ENCODE data around the gene PLEKHG4B.

PLEKHG4B gene

DNA sequence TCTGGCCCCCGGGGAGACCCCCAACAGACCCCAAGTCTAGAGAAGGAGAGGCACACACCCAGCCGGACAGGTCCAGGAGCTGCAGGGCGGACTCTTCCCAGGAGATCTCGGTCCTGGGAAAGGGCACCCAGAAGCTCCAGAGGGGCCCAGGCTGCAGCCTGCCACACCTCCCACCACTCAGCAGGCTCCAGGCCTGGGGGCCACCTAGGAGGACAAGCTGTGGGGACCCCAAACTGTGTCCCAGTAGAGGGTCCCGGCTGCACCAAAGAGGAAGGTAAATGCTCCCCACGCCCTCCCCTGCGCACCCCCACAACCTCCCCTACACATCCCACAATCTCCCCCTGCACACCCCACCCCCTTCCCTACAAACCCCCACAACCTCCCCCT is 48.5 kb downstream of the PLEKHG4B start:
- peaks cover 40% of the 10 kb centered on the region for H3K36me3 ChIP-seq (ENCODE audit: control insufficient read depth, insufficient read depth, low read length)

DNA sequence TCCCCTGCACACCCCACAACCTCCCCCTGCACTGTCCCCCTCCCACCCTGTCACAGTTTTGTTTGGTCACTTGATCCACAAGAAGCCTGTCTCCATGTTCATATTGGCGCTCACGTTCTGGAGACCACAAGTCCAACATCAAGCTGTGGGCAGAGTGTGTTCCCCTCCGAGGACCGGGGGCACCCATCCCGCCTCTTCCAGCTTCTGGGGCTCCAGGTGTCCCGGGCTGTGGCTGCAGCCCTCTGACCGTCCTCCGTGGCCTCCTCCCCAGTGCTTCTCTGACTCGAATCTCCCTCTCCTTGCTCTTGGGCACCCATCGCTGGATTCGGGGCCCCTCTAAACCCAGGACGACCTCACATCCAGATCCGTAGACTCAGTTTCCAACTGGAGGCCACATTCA is 49.2 kb downstream of the PLEKHG4B start:
- no peak overlapping the region for H3K4me3 ChIP-seq (ENCODE audit: low read depth, low read length)
- no peaks in the 10 kb centered on the region for H3K27me3 ChIP-seq (ENCODE audit: control insufficient read depth, insufficient read depth, low read length)
- H3K4me1 ChIP-seq (ENCODE audit: control insufficient read depth, insufficient read depth, low read length) = peaks cover 18% of the 10 kb centered on the region
- no peaks in the 10 kb centered on the region for H3K9me3 ChIP-seq (ENCODE audit: control insufficient read depth, insufficient read depth, low read depth, low read length)
- peaks cover 45% of the 10 kb centered on the region for H3K36me3 ChIP-seq (ENCODE audit: control insufficient read depth, insufficient read depth, low read length)
- no peak overlapping the region for H3K27ac ChIP-seq (ENCODE audit: low read depth, low read length)
- H3K9ac ChIP-seq (ENCODE audit: low read length) = no peak overlapping the region

More for the DNA sequence above, 48.5 kb downstream of the PLEKHG4B start:
- H3K9me3 ChIP-seq (ENCODE audit: control insufficient read depth, insufficient read depth, low read depth, low read length) = no peaks in the 10 kb centered on the region
- no peak overlapping the region for H3K9ac ChIP-seq (ENCODE audit: low read length)
- H3K27me3 ChIP-seq (ENCODE audit: control insufficient read depth, insufficient read depth, low read length) = no peaks in the 10 kb centered on the region
- H3K4me1 ChIP-seq (ENCODE audit: control insufficient read depth, insufficient read depth, low read length) = peaks cover 18% of the 10 kb centered on the region
- no peak overlapping the region for H3K27ac ChIP-seq (ENCODE audit: low read depth, low read length)
- H3K4me3 ChIP-seq (ENCODE audit: low read depth, low read length) = no peak overlapping the region

DNA sequence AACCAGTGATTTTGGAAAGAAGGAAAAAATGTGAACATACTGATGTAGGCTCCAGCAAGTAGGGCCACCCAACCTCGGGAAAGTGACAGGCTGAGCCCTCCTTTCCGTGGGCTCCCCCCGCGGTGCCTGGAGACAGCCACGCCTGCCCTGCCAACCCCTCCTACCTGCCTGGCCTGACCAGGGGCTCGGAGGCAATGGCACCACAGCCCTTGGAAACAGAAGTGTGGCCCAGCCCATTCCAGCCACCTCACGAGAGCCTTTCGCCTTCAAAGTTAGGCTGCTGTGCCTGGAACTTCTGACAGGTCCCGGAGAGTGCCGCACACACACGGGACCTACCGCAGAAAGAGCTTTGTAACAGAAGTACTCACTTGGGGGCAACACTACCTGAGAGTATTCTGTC is 49.8 kb downstream of the PLEKHG4B start:
- Histone ChIP-seq H3K4me1 (ENCODE audit: control insufficient read depth, insufficient read depth, low read length) (peaks cover 18% of the 10 kb centered on the region), H3K27me3 (ENCODE audit: control insufficient read depth, insufficient read depth, low read length) (no peaks in the 10 kb centered on the region), H3K9ac (ENCODE audit: low read length) (no peak overlapping the region), H3K9me3 (ENCODE audit: control insufficient read depth, insufficient read depth, low read depth, low read length) (peaks cover 2% of the 10 kb centered on the region), H3K4me3 (ENCODE audit: low read depth, low read length) (no peak overlapping the region), H3K36me3 (ENCODE audit: control insufficient read depth, insufficient read depth, low read length) (peaks cover 51% of the 10 kb centered on the region), H3K27ac (ENCODE audit: low read depth, low read length) (no peak overlapping the region)

DNA sequence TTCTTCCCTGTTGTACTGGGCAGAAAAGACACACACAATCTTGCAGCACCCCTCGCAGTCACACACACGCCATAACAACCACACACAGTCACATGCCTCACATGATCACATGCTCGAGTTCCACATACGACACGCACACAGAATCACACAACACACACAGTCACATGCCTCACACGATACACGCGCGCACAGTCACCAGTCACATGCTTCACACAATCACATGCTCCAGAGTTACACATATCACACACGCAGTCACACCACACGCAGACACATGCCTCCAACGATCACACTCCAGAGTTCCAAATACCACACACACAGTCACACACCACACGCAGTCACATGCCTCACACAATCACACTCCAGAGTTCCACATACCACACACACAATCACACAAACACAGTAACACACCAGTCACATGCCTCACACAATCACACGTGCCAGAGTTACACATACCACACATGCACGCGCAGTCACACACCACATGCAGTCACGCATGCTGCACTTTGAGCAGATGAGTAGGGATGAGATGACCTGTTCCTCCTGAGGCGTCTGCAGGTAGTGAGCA is 50.4 kb downstream of the PLEKHG4B start:
- Histone ChIP-seq H3K27ac (ENCODE audit: low read depth, low read length) (no peak overlapping the region), H3K9me3 (ENCODE audit: control insufficient read depth, insufficient read depth, low read depth, low read length) (peaks cover 8% of the 10 kb centered on the region), H3K4me1 (ENCODE audit: control insufficient read depth, insufficient read depth, low read length) (peaks cover 18% of the 10 kb centered on the region), H3K4me3 (ENCODE audit: low read depth, low read length) (no peak overlapping the region), H3K27me3 (ENCODE audit: control insufficient read depth, insufficient read depth, low read length) (no peaks in the 10 kb centered on the region), H3K9ac (ENCODE audit: low read length) (no peak overlapping the region), H3K36me3 (ENCODE audit: control insufficient read depth, insufficient read depth, low read length) (peaks cover 57% of the 10 kb centered on the region)

DNA sequence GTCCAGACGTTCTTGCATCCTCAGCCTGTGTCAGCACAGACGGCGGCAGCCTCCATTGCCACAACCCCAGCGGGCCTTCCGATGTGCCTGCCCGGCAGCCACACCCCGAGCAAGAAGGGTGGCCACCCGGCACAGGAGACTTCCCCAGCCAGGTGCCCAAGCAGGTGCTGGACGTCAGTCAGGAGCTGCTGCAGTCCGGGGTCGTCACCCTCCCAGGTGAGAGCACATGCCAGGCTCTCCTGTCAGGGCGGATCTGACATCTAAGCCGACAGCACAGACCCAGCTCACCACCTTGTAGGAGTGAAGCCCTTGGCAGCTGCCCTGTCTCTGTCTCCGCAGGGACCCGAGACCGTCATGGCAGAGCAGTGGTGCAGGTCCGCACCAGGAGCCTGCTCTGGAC is 51.1 kb downstream of the PLEKHG4B start:
- no peak overlapping the region for H3K4me3 ChIP-seq (ENCODE audit: low read depth, low read length)
- peaks cover 14% of the 10 kb centered on the region for H3K9me3 ChIP-seq (ENCODE audit: control insufficient read depth, insufficient read depth, low read depth, low read length)
- H3K36me3 ChIP-seq (ENCODE audit: control insufficient read depth, insufficient read depth, low read length) = peaks cover 64% of the 10 kb centered on the region
- no peaks in the 10 kb centered on the region for H3K27me3 ChIP-seq (ENCODE audit: control insufficient read depth, insufficient read depth, low read length)
- H3K9ac ChIP-seq (ENCODE audit: low read length) = no peak overlapping the region
- no peak overlapping the region for H3K27ac ChIP-seq (ENCODE audit: low read depth, low read length)
- peaks cover 13% of the 10 kb centered on the region for H3K4me1 ChIP-seq (ENCODE audit: control insufficient read depth, insufficient read depth, low read length)

GRCh38 chr5:144941-145340 is 53.0 kb downstream of the PLEKHG4B start:
- peaks cover 65% of the 10 kb centered on the region for H3K36me3 ChIP-seq (ENCODE audit: control insufficient read depth, insufficient read depth, low read length)

DNA sequence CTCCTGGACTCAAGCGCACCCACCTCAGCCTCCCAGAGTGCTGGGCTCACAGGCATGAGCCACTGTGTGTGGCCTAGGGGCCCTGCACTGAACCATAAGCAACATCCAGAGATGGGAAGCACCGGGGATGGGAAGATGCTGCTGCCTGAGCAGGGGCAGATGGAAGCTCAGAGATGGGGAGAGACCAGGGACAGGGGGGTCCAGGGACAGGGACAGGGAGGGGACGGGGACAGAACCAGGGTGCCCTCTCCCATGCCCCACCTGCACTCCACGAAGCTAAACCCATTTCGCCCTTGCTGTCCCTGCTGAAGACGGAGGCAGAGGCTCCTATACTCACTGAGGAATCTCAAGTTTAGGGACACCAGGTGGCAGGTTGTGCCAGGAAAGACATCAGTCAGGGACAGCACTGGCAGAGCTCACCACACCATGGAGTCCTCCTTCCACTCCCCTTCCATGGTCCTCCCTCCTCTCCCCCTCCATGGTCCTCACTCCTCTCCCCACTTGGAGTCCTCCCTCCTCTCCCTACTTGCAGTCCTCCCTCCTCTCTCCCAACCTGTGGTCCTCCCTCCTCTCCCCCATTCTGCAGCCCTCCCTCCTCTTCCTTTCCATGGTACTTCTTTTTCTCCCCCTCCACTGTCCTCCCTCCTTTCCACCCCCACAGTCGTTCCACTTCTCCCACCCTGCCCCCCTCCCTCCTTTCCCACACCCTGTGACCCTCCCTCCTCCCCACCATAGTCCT is 53.8 kb downstream of the PLEKHG4B start:
- Histone ChIP-seq H3K36me3 (ENCODE audit: control insufficient read depth, insufficient read depth, low read length) (peaks cover 66% of the 10 kb centered on the region), H3K4me3 (ENCODE audit: low read depth, low read length) (no peak overlapping the region), H3K27ac (ENCODE audit: low read depth, low read length) (no peak overlapping the region), H3K9ac (ENCODE audit: low read length) (no peak overlapping the region), H3K27me3 (ENCODE audit: control insufficient read depth, insufficient read depth, low read length) (no peaks in the 10 kb centered on the region), H3K4me1 (ENCODE audit: control insufficient read depth, insufficient read depth, low read length) (no peaks in the 10 kb centered on the region), H3K9me3 (ENCODE audit: control insufficient read depth, insufficient read depth, low read depth, low read length) (peaks cover 15% of the 10 kb centered on the region)

More at GRCh38 chr5:144941-145340, 53.0 kb downstream of the PLEKHG4B start:
- Histone ChIP-seq H3K9ac (ENCODE audit: low read length) (no peak overlapping the region), H3K27ac (ENCODE audit: low read depth, low read length) (no peak overlapping the region), H3K27me3 (ENCODE audit: control insufficient read depth, insufficient read depth, low read length) (no peaks in the 10 kb centered on the region), H3K9me3 (ENCODE audit: control insufficient read depth, insufficient read depth, low read depth, low read length) (peaks cover 15% of the 10 kb centered on the region), H3K4me3 (ENCODE audit: low read depth, low read length) (no peak overlapping the region), H3K4me1 (ENCODE audit: control insufficient read depth, insufficient read depth, low read length) (no peaks in the 10 kb centered on the region)

GRCh38 chr5:147751-148150 is 55.8 kb downstream of the PLEKHG4B start:
- no peaks in the 10 kb centered on the region for H3K4me1 ChIP-seq (ENCODE audit: control insufficient read depth, insufficient read depth, low read length)
- H3K9ac ChIP-seq (ENCODE audit: low read length) = no peak overlapping the region
- H3K27me3 ChIP-seq (ENCODE audit: control insufficient read depth, insufficient read depth, low read length) = no peaks in the 10 kb centered on the region
- H3K4me3 ChIP-seq (ENCODE audit: low read depth, low read length) = no peak overlapping the region
- H3K36me3 ChIP-seq (ENCODE audit: control insufficient read depth, insufficient read depth, low read length) = peaks cover 64% of the 10 kb centered on the region
- H3K27ac ChIP-seq (ENCODE audit: low read depth, low read length) = no peak overlapping the region
- H3K9me3 ChIP-seq (ENCODE audit: control insufficient read depth, insufficient read depth, low read depth, low read length) = peaks cover 15% of the 10 kb centered on the region

DNA sequence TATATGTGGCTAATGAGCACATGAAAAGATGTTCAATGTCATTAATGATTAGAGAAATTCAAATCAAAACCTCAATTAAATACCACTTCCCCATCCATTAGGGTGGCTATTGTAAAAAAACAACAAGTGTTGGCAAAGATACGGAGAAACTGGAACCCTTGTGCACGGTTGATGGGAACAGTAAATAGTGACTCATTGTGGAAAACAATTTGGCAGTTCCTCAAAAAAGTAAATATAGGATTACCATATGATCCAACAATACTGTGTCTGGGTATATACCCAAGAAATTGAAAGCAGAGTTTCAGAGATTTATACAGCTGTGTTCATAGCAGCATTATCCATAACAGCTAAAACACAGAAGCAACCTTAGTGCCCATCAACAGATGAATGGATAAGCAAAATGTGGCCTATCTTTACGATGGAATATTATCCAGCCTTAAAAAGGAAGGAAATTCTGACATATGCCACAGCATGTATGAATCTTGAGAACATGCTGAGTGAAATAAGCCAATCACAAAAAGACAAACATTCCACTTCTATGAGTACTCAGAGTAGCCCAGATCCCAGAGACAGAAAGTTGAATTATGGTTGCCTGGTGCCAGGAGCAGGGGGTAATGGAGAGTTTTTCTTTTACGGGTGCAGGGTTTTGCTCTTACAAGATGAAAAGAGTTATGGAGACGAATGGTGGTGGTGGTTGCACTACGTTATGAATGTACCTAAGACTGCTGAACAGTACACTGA is 57.9 kb downstream of the PLEKHG4B start:
- Histone ChIP-seq H3K9me3 (ENCODE audit: control insufficient read depth, insufficient read depth, low read depth, low read length) (peaks cover 15% of the 10 kb centered on the region), H3K4me1 (ENCODE audit: control insufficient read depth, insufficient read depth, low read length) (no peaks in the 10 kb centered on the region), H3K27ac (ENCODE audit: low read depth, low read length) (no peak overlapping the region), H3K4me3 (ENCODE audit: low read depth, low read length) (no peak overlapping the region), H3K36me3 (ENCODE audit: control insufficient read depth, insufficient read depth, low read length) (peaks cover 62% of the 10 kb centered on the region), H3K9ac (ENCODE audit: low read length) (no peak overlapping the region), H3K27me3 (ENCODE audit: control insufficient read depth, insufficient read depth, low read length) (no peaks in the 10 kb centered on the region)

- H3K27ac ChIP-seq (ENCODE audit: low read depth, low read length) = no peak overlapping the region
- peaks cover 63% of the 10 kb centered on the region for H3K36me3 ChIP-seq (ENCODE audit: control insufficient read depth, insufficient read depth, low read length)
- peaks cover 15% of the 10 kb centered on the region for H3K9me3 ChIP-seq (ENCODE audit: control insufficient read depth, insufficient read depth, low read depth, low read length)
Observed at GRCh38 chr5:150746-151145, 58.8 kb downstream of the PLEKHG4B start.

DNA sequence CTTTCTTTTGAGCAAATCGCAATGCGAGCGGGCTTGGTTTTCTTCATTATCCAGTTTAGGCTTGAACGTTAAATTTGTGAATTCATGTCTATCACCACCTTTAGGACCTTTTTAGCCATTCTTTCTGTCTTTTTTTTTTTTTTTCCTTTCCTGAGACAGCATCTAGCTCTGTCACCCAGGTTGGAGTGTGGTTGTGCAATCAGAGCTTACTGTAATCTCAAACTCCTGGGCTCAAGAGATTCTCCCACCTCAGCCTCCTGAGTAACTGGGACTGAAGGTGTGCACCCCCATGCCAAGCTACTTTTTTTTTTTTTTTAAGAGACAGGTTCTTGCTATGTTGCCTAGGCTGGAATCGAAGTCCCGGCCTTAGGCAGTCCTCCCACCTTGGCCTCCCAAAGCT is 60.1 kb downstream of the PLEKHG4B start:
- no peak overlapping the region for H3K9ac ChIP-seq (ENCODE audit: low read length)
- H3K4me1 ChIP-seq (ENCODE audit: control insufficient read depth, insufficient read depth, low read length) = no peaks in the 10 kb centered on the region
- peaks cover 10% of the 10 kb centered on the region for H3K9me3 ChIP-seq (ENCODE audit: control insufficient read depth, insufficient read depth, low read depth, low read length)
- no peak overlapping the region for H3K4me3 ChIP-seq (ENCODE audit: low read depth, low read length)
- peaks cover 65% of the 10 kb centered on the region for H3K36me3 ChIP-seq (ENCODE audit: control insufficient read depth, insufficient read depth, low read length)
- H3K27me3 ChIP-seq (ENCODE audit: control insufficient read depth, insufficient read depth, low read length) = no peaks in the 10 kb centered on the region
- H3K27ac ChIP-seq (ENCODE audit: low read depth, low read length) = no peak overlapping the region

More at GRCh38 chr5:150746-151145, 58.8 kb downstream of the PLEKHG4B start:
- Histone ChIP-seq H3K4me3 (ENCODE audit: low read depth, low read length) (no peak overlapping the region), H3K4me1 (ENCODE audit: control insufficient read depth, insufficient read depth, low read length) (no peaks in the 10 kb centered on the region), H3K9ac (ENCODE audit: low read length) (no peak overlapping the region), H3K27me3 (ENCODE audit: control insufficient read depth, insufficient read depth, low read length) (no peaks in the 10 kb centered on the region)
